NCI-H774 (cell line): Measurements from ENCODE around the gene SNX9.

Experiments
- DNase-seq: peaks from one replicate; lab custom pipeline; 2025; lab: John Stamatoyannopoulos, UW

Gene SNX9

DNA sequence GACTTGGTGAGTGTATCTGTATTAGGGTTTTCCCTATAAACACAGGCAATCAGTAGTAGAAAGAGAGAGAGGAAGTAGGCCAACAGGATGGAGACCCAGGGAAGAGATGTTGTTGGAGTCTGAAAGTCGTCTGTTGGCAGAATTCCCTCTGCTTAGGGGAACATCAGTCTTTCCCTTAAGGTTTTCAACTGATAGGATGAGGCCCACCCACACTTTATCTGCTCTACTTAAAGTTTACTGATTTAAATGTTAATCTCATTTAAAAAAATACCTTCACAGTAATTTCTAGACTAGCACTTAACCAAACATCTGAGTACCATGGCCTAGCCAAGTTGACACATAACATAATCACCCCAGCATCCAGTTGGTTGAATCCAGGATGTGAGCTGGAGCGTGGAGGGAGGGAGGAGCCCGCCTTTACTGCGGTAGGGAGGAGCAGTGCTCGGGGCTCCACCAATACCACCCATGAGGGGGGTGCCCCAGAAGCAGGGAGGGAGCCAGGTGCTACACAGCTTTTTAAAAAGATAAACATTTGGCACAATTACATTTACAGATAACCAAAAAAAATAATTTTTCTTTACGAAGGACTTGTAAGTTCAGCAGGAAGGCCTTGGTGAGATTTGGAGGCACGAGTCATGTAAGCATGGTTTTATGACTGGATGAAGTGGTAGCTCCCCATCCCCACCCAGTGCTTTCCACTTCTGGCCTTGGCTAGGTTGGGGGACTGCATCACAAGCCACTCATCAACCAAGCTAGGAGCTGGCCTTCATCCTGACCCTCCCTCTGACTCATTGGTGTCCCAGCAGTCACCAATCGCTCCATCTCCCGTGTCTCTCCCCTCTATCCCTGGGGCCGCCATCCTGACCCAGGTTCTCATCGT lies 18.4 kb upstream of the SNX9 start:
- no peak for DNase-seq

DNA sequence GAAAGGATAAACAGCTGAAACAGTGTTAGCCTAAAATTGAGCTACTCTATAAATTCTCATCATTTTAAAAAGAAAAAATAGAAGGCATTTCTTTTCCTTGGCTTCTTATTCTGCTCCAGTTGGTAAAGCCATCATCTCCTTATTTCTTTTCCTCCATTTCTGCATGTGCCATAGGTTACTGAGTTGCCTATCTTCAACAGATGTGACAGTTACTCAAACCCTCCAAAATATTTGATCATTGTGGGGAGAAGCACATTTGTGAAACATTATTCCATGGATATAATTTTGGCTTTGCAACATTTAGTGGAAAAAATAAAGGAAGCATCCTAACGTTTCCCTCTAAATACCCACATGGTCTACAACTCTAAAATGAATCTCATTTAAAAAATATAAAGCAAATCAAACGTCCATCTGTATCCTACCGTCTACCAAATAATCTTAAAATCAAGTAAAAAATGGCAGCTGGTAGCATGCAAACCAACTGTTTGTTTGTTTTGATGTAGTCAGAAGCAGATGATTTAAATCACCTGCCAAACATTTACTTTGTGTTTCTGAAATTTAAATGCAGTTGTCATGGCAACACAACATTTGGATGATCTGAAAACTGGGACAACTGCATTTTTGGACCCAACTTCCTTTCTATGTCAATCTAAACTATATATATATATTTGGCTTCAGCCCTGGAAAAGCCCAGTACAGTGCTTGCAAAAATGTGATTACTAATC lies 16.8 kb upstream of the SNX9 start:
- DNase-seq, result no peak

DNA sequence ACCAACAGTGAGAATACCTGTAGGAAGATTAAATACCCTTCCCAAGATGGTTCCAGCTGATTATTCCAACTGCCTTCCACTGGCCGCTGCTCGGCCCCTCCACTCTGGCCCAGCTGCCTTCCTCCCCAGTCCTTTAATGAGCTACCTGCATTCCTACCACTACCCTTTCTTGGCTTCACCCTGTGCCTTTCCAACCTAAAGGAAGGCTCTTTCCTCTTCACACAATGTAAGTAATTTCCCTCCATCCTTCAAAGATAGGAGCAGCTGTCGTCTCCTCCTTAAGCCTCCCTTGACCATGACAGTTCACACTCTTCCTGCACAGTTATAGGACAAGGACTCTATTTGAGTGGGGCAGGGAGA lies 16.2 kb upstream of the SNX9 start:
- DNase-seq, result no peak

DNA sequence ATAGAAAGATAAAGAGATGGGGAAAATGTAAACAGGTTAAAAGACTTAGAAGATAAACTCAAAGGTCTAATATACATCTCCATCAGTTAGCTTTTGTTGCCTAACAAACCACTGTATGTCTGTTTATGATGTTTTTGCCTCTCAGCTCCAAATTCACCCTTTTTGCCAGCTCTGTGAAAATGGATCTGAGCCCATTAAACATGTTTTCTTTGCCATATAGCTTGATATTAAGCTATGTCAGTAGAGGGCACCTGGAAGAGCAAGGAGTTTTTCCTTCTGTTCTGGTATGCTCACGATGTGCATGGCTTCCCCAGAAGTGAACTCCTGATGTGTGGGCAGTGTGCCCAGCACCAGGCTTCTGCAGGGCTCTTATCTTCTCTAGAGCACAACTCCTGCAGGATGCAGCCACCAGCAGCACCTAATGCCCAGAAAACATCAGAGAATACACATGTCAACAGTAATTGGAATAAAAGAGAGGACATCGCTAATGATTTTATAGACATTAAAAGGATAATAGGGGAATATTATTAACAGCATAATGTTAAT lies 14.6 kb upstream of the SNX9 start:
- DNase-seq, result no peak

DNA sequence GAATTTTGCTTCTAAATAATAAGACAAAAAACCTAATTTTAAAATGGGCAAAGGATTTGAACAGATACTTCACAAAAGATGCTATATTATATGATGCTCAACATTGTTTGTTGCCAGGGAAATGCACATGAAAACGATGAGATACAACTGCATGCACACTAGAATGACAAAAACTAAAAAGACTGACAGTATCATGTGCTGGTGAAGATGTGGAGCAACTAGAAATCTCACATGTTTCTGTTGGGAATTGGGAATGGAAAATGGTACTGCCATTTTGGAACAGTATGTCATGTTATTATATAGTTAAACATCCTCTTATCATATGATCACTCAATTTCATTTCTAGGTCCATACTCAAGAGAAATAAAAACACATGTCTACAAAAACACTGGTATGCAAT lies 13.4 kb upstream of the SNX9 start:
- no peak for DNase-seq

DNA sequence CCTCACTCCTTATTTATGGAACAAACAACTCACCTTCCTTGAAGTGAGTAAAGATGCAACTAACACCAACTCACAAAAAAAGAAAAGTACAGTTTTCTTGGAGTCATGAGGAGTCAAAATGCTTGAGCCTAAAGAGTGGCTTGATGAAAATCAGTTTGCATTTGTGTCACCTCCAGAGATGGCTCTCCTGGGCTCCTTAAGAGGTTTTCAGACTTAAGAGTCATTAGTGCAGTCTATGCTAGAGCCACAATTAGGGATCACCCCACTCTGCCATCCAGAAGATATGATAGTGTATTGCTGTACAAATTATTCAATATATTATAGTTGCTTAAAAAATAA lies 11.9 kb upstream of the SNX9 start:
- no peak for DNase-seq

DNA sequence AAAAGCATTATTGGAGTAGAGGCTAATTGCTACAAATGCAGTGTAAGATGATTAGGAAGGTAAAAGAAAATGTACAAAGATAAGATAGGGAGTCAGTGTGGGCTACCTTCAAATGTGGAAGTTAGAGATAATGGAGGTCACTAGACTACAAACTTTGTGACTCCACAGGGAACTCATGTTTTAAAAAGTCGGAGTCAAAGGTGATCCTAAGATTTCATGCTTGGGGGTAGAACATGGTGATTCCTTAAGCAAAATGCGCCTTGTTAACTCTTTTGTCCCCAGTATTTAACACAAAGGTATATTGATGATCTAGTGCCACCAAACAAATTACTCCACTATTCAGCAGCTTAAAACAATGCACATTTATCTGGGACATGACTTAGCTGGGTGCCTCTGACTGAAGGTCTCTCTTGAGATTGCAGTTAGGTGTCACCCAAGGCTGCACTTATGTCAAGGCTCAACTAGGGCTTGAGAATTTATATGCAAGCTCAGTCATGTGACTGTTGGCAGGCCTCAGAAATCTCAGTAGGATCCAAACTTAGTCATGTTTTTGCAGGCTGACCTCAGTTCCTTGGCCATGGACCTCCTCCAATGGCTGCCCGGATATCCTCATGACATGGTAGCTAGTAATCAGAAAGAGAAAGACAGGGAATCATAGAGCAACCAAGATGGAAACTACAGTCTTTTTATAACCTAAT lies 11.4 kb upstream of the SNX9 start:
- DNase-seq, result no peak

DNA sequence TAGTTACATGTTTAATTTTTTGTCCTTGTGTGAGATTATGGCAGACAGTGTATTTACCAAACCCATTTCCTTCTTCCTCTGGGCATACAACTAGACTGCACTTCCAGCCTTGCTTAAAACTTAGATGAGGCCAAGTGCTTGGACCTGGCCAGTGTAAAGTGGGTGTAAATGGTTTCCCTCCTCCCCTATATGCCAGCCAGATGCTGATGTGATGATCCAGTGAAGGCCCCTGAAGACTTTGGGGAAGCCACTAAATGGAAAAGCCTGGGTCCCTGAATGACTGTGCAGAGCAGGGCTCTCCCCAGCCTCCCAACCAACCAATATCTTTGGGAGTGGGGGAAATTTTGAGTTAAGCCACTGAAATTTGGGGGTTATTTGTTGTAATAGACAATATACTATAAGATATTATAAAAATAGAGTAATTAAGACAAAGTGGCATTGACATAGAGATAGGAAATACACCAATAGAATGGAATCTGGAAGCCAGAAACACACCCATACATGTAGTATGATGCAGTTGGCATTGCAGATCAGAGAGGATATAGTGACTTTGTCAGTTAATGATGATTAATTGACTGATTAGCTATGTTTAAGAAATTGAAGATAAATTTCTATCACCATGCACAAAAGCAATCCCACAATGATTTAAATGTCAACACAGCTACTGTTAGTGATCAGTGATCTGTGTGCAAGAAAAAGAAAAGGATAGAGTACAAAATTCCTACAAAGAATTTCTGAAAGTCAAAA lies 10.4 kb upstream of the SNX9 start:
- no peak for DNase-seq

DNA sequence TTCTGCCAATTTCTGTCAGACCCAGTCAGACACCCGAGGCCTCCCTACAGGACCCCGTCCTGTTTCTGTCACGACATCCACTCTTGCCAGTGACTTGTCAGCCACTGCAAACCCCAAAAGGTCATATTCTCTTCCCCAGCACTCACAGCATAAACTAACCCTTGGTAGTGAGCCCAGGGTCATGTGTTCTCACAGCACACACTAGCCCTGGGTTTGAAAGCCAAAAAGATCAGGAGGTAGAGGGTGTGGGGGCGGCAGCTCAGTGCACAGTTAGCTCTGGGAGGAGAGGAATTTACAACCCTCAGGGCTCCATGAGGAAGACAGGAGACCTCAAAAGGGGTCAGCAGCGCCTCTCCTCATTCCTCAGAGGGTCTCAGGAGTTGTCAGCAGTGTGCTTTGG lies 9.9 kb upstream of the SNX9 start:
- no peak for DNase-seq

DNA sequence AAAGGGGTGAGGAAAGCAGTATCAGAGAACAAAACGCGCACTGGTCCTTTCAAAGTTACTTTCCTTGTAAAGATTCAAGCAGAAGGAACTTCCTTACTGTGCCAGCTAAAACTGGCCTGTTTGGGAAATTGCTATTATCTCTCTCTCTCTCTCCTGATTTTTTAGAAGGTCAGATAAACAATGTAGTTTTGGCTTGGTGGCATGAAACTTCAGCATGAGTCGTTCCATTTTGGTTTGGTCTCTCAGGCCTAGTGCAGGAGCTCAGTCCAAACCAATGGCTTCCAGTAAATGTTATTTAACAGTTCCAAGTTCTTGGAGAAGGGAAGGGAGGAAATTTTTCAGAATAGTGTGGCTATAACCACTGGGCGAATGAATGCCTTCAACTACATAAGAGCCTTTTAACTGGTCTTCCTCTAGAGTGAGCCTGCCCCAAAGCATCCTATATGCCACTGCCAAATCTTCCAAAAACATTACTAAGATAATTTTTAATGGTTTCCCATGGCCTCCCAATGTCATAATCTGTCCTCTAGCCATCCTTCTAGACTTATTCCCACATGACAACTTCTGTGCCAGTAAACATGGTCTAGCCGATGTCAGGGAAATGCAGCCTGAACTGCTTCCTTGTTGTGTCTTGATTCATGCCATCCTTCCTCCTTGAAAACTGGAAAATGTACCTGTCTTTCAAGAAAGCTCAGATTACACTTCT lies 9.1 kb upstream of the SNX9 start:
- DNase-seq, result no peak

DNA sequence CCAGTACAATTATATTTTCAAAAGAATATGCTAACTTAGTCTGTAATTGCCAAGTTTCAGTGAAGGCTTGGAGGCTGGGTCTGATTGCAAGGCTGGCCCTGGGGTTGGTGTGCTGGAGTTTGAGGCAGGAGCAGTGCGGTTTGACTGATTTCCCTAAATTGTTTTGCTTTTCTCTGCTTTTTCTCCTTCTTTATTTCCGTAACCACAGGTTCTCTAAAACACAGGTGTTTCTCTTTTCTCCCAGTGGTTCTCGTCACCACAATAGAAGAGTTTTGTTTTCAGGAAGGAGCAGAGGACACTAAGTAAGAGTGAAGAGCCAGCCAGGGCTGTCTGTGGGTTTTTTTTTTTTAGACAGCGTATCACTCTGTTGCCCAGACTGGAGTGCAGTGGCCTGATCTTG lies 8.2 kb upstream of the SNX9 start:
- DNase-seq, result no peak

DNA sequence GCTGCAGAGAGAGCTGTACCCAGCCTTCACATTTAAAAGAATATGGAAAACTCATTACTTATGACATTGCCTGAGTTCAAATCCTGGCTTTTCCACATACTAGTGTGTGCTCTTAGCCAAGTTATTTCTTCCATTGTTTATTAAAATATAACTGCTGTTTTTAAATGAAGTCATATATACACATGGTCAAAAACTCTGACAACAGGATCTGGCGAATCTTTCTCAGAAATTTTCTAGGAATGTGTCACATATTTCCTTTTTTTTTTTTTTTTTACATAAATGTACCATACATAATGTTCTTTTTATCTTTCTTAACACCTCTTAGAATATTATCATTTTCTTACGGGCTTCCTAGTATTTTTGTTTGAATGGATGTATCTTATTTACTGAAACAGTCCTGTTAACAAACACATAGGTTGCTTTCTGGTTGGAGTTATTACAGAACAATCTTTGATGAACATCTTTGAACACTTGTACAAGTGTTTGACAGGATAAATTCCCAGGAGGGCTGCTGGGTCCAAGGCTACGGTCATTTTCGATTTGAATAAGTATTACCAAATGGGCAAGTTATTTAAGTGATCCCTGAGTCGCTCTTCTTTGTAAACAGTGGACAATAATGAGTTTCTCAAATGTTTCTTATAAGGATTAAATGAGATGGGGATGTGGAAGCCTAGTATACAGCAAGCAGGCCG lies 1.6 kb upstream of the SNX9 start:
- DNase-seq, result no peak

DNA sequence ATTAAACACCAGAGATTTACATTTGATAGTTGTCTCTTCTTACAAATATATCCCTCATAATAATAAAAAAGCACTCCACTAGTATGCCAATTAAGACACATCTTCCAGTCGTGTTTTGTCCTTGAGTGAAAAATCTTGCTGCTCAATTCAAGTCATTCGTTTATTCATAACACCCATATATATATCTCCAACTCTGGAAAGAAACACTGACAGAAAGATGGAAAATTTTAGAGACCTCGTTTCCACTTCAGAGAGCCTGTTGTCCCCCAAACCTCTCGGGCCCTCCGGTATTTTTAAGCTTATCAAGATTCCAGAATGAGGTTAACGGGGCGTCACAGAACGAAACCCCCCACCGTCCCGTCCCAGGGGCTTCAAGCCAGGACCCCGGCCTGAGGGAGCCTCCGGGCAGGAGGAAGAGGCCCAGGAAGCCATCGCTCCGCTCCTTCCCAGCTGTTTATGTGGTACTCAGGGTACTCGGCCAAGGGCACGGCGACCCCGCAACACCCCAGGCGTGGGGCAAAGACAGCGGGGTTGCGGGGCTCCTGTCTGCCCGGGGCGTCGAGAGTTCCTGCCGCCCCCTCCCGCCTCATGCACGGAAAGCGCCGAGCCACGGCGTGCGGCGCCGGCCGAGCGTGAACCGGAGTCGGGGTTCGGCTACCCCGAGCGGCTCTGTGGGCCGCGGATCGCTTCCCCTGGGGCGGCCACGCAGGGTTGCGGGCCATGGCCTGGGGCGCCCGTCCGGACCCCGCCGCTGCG lies 623 bp upstream of the SNX9 start:
- DNase-seq, result no peak

DNA sequence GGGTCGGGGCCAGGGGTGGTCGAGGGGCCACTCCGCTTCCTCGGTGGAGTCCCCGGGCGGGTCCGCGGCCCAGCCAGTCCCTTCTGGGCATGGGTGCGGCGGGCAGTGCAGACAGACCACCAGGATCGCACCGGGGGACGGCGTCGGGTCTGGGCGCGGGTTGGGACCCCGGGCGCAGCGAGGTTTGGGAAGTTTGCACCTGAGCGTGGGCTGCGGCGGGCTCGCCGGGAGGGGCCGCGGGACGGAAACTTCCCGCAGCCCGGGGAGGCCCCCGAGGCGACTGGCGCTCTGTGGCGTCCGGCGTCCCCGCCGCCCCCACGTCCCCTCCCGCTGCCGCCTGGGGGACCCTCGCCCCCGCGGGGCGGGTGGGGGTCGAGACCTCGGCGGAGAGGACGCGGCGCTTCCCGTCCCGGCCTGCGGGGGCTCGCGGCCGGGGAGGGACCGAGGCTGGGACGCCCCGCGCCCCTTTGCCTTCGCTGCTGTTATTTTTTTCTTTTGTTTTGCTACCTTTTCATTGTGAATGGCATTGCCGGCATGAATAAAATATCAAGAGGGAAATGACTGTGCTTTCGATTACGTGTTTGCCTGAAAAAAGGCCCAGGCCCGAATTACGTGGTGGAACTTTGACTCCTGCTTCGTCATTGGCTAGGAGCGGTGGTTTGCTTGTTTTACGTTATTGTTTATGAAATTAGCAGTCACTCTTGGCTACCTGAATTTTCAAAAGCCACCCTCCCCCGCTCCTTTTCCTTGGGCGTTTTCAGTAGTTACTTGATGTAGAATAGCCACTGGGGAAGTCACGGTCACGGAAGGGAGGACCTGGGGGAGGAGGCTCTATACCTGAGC lies 703 bp downstream of the SNX9 start:
- DNase-seq, result peak; percentile 44

DNA sequence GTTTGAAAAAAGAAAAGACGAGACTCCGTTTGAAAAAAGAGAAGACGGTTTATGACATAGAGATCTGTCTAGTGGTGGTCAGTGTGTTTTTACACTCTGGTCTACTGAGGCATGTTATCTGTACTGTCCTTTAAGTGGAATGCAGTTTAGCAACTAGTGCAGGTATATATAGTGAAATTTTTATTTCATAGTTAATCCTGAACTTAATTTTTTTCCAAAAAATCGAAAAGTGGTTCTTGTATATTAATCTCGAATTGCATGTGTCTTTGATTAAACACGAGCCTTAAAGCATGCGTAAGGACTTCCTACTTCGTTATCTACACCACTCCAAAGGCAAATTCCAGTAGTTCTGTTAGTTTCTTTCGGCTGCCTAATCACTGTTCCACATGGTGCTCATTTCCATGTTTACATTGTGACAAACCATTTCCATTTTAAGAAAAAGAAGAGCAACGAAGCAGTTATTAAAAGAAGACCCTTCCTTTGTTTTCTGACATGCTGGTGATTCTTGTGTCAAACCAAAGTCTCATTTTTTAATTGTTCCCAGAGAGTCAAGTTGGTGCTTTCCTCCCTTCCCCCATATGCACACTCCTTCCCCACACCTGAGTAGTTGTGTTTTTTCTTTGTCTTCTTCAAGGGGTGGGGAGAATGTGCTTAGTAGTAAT lies 2.3 kb downstream of the SNX9 start:
- no peak for DNase-seq

DNA sequence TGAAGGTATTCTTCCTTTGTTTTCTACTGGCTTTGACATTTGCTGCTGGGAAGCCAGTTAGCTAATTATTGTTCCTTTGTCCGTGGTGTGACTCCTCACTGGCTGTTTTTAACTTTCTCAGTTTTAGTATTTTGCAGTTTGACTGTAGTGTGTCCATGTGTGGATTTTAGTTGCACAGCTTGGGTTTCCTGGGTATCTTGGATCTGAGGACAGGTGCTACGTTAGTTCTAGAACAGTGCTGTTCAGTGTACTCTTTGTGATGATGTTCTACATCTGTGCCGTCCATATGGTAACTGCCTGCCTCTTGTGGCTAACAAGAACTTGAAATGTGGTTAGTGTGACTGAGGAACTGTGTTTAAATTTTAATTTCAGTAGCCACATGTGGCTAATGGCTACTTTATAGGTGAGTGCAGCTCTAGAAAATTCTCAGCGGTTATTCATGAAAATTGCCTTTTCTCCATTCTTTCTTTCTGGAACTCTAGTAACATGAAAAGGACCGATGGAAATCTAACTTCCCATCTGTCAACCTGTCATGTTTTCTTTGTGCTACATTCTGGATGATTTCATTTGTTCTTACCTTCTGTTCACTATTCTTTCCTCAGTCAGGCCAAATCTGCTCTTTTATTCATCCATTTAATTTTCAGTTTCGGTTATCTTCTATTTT lies 7.4 kb downstream of the SNX9 start:
- DNase-seq, result no peak

DNA sequence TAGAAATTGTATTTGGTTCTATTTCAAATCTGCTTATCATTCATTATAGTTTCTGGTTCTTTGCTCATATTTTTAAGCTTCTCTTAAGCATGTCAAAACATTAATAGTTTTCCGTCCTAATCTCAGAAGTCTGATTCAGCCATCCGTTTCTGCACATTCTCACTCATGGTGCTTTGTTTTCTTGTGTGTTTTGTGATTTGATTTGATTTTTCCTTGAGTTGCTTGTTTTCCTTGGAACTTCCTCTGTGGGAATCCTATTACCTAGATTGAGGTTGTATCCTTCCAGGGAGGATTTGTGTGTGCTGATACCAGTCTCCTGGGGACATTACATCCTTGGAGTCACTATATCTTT lies 7.9 kb downstream of the SNX9 start:
- DNase-seq, result no peak
